Measurements from ENCODE around the gene ACSL5.

GRCh38 chr10:112338957-112339356, 35.0 kb upstream of the ACSL5 start:
- TF ChIP-seq EZH2 (IDR thresholded peaks at IDR 0.05; ENCODE audit: borderline replicate concordance, low read depth, low read length, severe bottlenecking) (no peak), CTCF (IDR thresholded peaks at IDR 0.05; ENCODE audit: extremely low read depth in 1 of 2, insufficient read depth in 1 of 2, low read depth in 1 of 2, low read length in 2 of 2) (no peak), MAX (IDR thresholded peaks at IDR 0.05; ENCODE audit: insufficient read depth, insufficient read length) (no peak)

All from endothelial cell of umbilical vein (primary cell).